ENCODE results near the gene TNIP2.

DNA sequence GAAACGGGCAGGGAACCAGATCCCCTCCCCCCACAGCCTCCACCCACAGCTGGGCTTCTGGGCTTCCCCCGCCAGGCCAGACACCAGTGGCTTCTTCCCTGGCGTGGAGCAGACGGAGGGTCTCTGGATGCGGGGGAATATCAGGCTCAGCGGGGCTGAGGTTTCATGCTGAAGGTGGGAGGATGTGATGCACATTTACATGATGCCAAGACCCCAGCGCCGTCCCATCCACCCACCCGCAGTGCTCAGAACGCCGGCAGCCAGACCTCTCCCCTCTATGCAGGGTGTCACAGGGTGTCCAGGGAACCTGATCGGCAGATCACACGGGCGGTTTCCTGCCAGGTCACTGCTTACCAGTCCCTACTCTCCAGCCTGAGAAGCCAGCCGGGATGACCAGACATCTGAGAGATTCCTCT is 12.8 kb upstream of the TNIP2 start:
- TF ChIP-seq POLR2A (IDR thresholded peaks at IDR 0.05; ENCODE audit: low read depth, low read length), result no peak
- no peak for TF ChIP-seq POLR2AphosphoS5 (IDR thresholded peaks at IDR 0.05; ENCODE audit: low read depth, low read length)

Data from GM12891 (cell line).